ENCODE measurements around the gene RAB6C. TPM values are rescaled to one million over a fixed set of nuclear protein-coding genes. Genes with fewer than 3 reads are reported as not detected.
"Not testable (repeated sequence)": the region's sequence is repeated elsewhere in the genome, so short reads cannot be mapped to it uniquely, and the experiment has no call there.

RAB6C gene
- total RNA-seq, 1 donor from 2014 or later, result not detected

GRCh38 chr2:129992415-129993006 is 13.0 kb downstream of the RAB6C start:
- intact Hi-C loops (cut with DNase I); DNase-seq (ENCODE audit: low spot score): not testable (repeated sequence)

GRCh38 chr2:129993151-129993550 is 13.7 kb downstream of the RAB6C start:
- DNase-seq (ENCODE audit: low spot score); intact Hi-C loops (cut with DNase I): not testable (repeated sequence)

GRCh38 chr2:129996657-129997237 is 17.3 kb downstream of the RAB6C start:
- DNase-seq (ENCODE audit: low spot score); intact Hi-C loops (cut with DNase I): not testable (repeated sequence)

GRCh38 chr2:129998771-129999170 is 19.3 kb downstream of the RAB6C start:
- intact Hi-C loops (cut with DNase I); DNase-seq (ENCODE audit: low spot score): not testable (repeated sequence)

GRCh38 chr2:130005862-130006261 is 26.4 kb downstream of the RAB6C start:
- intact Hi-C loops (cut with DNase I); DNase-seq (ENCODE audit: low spot score): not testable (repeated sequence)

GRCh38 chr2:130016701-130017100 is 37.2 kb downstream of the RAB6C start:
- DNase-seq (ENCODE audit: low spot score); intact Hi-C loops (cut with DNase I): not testable (repeated sequence)

GRCh38 chr2:130019402-130019801 is 39.9 kb downstream of the RAB6C start:
- no peak for DNase-seq (ENCODE audit: low spot score)

GRCh38 chr2:130020069-130020468 is 40.6 kb downstream of the RAB6C start:
- DNase-seq (ENCODE audit: low spot score); intact Hi-C loops (cut with DNase I): not testable (repeated sequence)

More at GRCh38 chr2:130019402-130019801, 39.9 kb downstream of the RAB6C start:
- intact Hi-C loops (cut with DNase I), result no loop called here

GRCh38 chr2:130025931-130026330 is 46.5 kb downstream of the RAB6C start:
- intact Hi-C loops (cut with DNase I); DNase-seq (ENCODE audit: low spot score): not testable (repeated sequence)

Other genes starting within 250 kb of the RAB6C start
- gene POTEF, start 149.6 kb downstream of the RAB6C start, total RNA-seq, result not detected
- 0.81 TPM for gene CCDC74B, start 165.4 kb downstream of the RAB6C start, total RNA-seq
- gene SMPD4, start 201.9 kb downstream of the RAB6C start, total RNA-seq, result 22.5 TPM
- gene MZT2B, start 202.6 kb downstream of the RAB6C start, total RNA-seq, result 253 TPM
- gene TUBA3E, start 218.8 kb downstream of the RAB6C start, total RNA-seq, result 1.2 TPM